HG03060 (cell line): Measurements from ENCODE around the gene SPCS1.
"Not testable (repeated sequence)": the region's sequence is repeated elsewhere in the genome, so short reads cannot be mapped to it uniquely, and the experiment has no call there.

ENCODE experiments used
- ATAC-seq: cut with Tn5 transposase; IDR thresholded peaks from one replicate; pipeline ENCODE4 v1.9.1; 2021; ENCODE audit warnings: low read depth, moderate number of reproducible peaks; ENCODE audit not compliant: unreplicated experiment

SPCS1 gene

DNA sequence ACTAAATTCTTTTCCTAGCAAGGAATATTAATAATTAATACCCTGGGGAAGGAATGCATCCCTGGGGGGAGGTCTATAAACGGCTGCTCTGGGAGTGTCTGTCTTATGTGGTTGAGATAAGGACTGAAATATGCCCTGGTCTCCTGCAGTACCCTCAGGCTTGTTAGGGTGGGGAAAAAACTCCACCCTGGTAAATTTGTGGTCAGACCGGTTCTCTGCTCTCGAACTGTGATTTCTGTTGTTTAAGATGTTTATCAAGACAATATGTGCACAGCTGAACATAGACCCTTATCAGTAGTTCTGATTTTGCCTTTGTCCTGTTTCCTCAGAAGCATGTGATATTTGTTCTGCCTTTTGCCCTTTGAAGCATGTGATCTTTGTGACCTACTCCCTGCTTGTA lies 22.8 kb downstream of the SPCS1 start:
- ATAC-seq, result not testable (repeated sequence)

DNA sequence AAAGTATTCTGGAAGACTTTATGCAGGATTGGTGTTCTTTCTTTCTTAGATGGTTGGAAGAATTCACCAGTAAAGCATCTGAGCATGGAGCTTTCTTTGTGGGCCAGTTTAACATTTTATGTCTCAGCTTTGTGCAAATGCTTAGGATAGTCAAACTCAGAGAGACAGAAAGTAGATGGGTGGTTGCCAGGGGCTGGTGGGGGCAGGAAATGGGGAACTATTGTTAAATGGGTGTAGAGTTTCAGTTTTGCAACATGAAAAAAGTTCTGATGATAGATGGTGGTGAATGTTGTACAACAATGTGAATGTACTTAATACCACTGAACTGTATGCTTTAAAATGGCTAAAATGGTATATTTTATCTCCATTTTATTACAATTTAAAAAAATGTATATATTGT lies 24.8 kb downstream of the SPCS1 start:
- ATAC-seq, result no peak

DNA sequence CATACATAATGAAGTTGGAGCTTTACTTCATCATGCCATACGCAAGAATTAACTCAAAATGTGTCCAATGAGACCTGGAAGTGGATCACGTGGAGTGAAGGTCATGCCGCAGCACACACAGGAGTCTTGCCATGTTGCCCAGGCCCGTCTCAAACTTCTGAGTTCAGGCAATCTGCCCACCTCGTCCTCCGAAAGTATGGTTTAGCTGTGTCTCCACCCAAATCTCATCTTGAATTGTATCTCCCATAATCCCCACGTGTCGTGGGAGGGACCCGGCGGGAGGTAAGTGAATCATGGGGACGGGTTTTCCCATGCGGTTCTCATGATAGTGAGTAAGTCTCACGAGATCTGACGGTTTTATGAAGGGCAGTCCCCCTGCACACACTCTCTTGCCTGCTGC lies 25.7 kb downstream of the SPCS1 start:
- no peak for ATAC-seq

DNA sequence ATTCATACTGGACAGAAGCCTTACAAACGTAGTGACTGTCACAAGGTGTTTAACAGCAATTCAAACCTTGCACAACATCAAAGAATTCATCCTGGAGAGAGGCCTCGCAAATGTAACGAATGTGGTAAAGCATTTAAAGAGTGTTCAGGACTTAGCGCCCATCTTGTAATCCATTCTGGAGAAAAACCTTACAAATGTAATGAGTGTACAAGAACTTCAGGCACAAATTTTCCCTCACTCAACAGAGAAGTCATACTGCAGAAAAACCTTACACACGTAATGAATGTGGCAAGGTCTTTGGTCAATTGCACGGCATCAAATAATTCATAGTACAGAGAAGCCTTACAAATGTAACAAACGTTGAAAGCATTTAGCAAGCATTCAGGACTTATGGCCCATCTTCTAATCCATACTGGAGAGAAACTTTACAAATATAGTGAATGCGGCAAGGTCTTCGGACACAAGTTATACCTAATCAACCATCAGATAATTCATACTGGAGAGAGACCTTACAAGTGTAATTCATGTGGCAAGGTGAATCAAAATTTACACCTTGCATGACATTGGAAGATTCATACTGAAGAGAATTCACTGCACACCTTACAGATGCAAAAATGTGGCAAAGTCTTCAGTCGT lies 27.5 kb downstream of the SPCS1 start:
- ATAC-seq, result no peak

DNA sequence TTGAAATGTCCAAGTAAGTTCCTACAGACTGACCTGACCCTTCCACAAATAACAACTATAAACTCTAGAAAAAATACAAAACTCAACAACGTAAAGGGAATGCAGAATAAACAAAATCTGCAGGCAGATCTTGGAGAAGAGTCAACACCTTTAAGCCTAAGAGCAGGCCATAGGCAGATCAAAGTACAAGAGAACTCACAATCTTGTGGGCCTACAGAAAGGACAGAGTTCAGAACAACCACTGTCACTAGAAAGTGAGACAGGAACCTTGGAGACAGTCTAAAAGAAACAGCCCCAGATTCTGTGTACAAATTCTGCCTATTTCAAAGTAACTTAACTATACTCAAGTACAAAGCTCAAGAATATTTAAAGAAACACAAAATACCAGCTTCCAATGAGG lies 33.8 kb downstream of the SPCS1 start:
- no peak for ATAC-seq

DNA sequence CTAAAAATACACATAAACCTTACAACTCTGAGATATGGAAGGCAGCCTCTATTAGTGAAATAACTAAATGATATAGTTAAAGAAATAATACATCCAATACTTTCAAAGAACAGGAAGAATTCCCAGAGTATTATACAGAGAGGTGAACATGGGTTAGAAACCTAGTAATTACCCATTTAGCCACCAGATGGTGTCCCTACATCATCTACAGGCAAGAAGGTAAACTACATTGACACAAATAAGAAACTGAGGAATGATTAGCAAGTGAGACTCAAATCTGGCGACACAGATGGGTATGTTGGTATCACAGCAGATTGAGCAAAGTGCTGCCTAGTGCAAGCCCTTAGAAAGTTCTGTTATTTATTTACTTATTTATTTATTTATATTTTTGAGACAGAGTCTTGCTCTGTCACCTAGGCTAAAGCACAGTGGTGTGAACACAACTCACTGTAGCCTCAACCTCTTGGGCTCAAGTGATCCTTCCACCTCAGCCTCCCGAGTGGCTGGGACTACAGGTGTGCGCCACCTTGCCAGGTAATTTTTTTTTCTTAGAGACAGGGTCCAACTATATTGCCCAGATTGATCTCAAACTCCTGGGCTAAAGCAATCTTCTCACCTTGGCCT lies 36.6 kb downstream of the SPCS1 start:
- no peak for ATAC-seq

DNA sequence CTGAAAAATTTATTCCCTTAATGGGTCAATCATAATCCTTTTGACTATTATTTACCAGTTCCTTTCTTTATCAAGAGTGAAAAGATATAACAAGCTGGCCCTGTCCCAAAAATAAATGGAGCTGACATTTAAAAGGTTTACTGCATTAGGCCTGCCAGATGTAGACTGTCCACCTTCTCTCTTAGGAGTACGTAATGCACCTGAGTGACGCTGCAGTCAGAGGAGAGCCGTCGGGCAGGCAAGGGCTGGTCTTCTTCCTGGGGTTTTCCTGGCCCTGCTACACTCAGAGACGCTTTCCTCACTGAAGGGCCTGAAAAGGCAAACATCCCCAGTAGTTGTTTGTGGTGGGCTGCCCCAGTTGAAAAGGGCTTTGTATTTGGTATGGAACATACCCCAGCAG lies 37.2 kb downstream of the SPCS1 start:
- no peak for ATAC-seq

DNA sequence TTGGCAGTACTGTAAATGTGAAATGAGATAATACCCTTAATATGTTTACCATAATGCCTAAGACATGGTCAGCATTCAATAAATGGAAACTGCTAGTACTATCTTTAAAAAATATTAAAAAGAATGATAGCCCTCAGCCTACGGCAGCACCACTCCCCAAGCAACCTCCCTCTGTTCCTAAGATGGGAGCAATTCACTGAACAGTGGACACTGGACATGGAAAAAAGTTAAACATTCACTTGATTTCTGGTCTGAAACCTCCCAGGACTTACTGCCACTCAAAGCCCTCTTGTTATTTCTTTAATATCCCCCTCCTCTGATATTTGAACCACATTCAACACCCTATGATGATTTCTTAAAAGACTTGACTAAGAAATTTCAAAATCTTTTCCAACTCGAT lies 37.8 kb downstream of the SPCS1 start:
- no peak for ATAC-seq

DNA sequence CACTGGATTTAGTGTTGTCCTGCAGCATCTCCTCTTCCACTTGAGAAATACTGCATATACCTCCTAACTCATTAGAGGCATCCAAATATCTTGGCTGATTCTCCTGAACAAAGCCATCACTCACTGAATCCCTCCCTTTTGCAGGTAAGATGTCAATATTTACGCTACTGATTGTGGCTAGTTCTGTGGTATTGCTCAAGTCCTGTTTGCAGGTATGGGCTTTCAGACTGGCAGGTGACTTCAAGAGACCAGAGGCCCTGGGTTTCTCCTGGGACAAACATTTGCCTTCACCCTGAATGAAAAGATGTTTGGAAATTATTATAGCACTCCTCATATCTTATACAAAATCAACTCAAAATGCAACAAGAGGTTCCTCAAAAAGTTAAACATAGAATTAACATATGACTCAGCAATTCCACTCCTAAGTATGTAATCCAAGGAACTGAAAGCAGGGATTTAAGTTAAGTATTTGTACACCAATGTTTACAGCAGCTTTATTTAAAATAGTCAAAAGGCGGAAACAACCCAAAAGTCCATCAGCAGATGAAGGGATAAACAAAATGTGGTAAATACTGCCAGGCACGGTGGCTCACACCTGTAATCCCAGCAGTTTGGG lies 46.2 kb downstream of the SPCS1 start:
- no peak for ATAC-seq

DNA sequence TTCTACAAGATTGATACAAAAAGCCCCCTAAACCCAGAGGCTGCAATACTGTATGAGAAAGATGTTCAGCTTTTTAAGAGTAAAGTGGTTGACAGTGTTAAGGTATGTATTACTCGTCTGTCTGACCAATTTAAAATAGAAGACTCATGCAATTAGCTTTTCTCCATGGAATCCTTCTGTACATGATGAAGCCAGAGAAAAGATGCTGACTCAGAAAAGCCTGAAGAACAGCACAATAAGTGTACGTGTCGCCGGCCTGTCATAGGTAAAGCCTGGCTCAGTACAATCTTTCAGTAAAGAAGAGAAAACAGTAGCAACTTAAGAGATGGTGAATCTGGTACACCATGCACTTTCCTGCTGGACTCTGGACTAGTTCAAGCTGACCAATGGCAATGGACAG lies 48.5 kb downstream of the SPCS1 start:
- no peak for ATAC-seq

DNA sequence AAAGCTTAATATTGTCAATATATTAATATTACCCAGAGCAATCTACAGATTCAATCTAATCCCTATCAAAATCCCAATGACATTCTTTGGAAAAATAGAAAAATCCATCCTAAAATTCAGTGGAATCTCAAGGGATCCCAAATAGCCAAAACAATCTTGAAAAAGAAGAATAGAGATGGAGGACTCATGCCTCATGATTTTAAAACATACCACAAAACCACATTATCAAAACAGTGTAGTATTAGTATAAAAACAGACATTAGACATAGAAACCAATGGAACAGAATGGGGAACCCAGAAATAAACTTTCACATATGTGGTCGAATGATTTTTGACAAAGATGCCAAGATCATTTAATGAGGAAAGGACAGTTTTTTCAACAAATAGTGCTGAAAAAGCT lies 50.2 kb downstream of the SPCS1 start:
- ATAC-seq, result no peak
